GM23248 (cell line): Measurements from ENCODE around the gene GGACT. TPM values are rescaled to one million over a fixed set of nuclear protein-coding genes. Genes with fewer than 3 reads are reported as not detected.

Experiments used
- DNase-seq: peaks from one replicate; pipeline ENCODE4 v3.0.0-alpha.2; 2015
- H2AFZ ChIP-seq: fragments of 200-600 bp; sonication (generic); 2 replicates; pipeline ENCODE4 v1.6.1; 2016; ENCODE audit warnings: antibody characterized with exemption
- H3F3A ChIP-seq: fragments of 200-600 bp; sonication (generic); 2 replicates; pipeline ENCODE4 v1.6.1; 2016; ENCODE audit warnings: mild to moderate bottlenecking, antibody characterized with exemption, mixed run types; ENCODE audit not compliant: insufficient read depth
- H3K27ac ChIP-seq: fragments of 200-600 bp; sonication (generic); 2 replicates; pipeline ENCODE4 v1.5.1; 2016; ENCODE audit warnings: mild to moderate bottlenecking
- H3K27me3 ChIP-seq: fragments of 200-600 bp; sonication (generic); replicated peaks from 2 replicates; pipeline ENCODE4 v1.6.1; 2016; ENCODE audit warnings: mild to moderate bottlenecking; ENCODE audit not compliant: insufficient read depth
- H3K36me3 ChIP-seq: fragments of 200-600 bp; sonication (generic); 2 replicates; pipeline ENCODE4 v1.6.1; 2016; ENCODE audit warnings: low read depth, mild to moderate bottlenecking
- H3K4me1 ChIP-seq: fragments of 200-600 bp; sonication (generic); 2 replicates; pipeline ENCODE4 v1.6.1; 2016; ENCODE audit warnings: mild to moderate bottlenecking; ENCODE audit not compliant: insufficient read depth
- H3K4me2 ChIP-seq: fragments of 200-600 bp; sonication (generic); one replicate; pipeline ENCODE4 v1.6.1; 2016; ENCODE audit warnings: mild to moderate bottlenecking; ENCODE audit not compliant: unreplicated experiment
- H3K4me3 ChIP-seq: fragments of 200-600 bp; sonication (generic); 2 replicates; pipeline ENCODE4 v1.5.1; 2016; ENCODE audit warnings: mild to moderate bottlenecking
- H3K79me2 ChIP-seq: fragments of 200-600 bp; sonication (generic); 2 replicates; pipeline ENCODE4 v1.6.1; 2016; ENCODE audit warnings: mild to moderate bottlenecking; ENCODE audit not compliant: insufficient read depth
- H3K9ac ChIP-seq: fragments of 200-600 bp; sonication (generic); 2 replicates; pipeline ENCODE4 v1.6.1; 2016; ENCODE audit warnings: mild to moderate bottlenecking
- H3K9me2 ChIP-seq: fragments of 200-600 bp; sonication (generic); 2 replicates; pipeline ENCODE4 v1.6.1; 2016; ENCODE audit warnings: mixed run types, mild to moderate bottlenecking, moderate library complexity; ENCODE audit not compliant: insufficient read depth
- H3K9me3 ChIP-seq: fragments of 200-600 bp; sonication (generic); one replicate; pipeline ENCODE4 v1.6.1; 2017; ENCODE audit warnings: low read depth
- H4K20me1 ChIP-seq: fragments of 200-600 bp; sonication (generic); 2 replicates; pipeline ENCODE4 v1.6.0; 2016; ENCODE audit not compliant: insufficient read depth
- EZH2 ChIP-seq: fragments of 200-600 bp; sonication (generic); IDR thresholded peaks from 2 replicates; pipeline ENCODE4 v1.6.1; 2018; ENCODE audit warnings: antibody characterized with exemption, mild to moderate bottlenecking; ENCODE audit not compliant: insufficient read depth, poor library complexity, severe bottlenecking
- EZH2phosphoT487 ChIP-seq: fragments of 200-600 bp; sonication (generic); IDR thresholded peaks from 2 replicates; pipeline ENCODE4 v1.6.1; 2018; ENCODE audit warnings: antibody characterized with exemption, moderate library complexity, mild to moderate bottlenecking, low read depth; ENCODE audit not compliant: insufficient read depth
- WGBS, 2 experiments: methylation state at CpG; one replicate each; pipeline ENCODE4 v1.1.6; 2015 to 2017; ENCODE audit warnings: low lambda C conversion rate in 2 of 2, low coverage in 1 of 2; ENCODE audit errors: missing lambda C conversion rate in 2 of 2; 5-methylcytosine and 5-hydroxymethylcytosine counted together
- in situ Hi-C: fragments of 300-500 bp; cut with MboI; formaldehyde crosslinking; loops from 2 replicates; pipeline ENCODE4 v1.15.0; 2020
- polyA plus RNA-seq: library from polyadenylated mRNA; unstranded; fragments of >200 nt; fragmentation: Nextera tagmentation; extraction: Ambion mirVana; gene quantifications from 2 replicates; pipeline ENCODE4 v1.2.1, GENCODE V29; 2016
- total RNA-seq: library from RNA; depleted of rRNA; stranded (reverse); fragments of >200 nt; shearing (Covaris generic); gene quantifications from 2 replicates; pipeline ENCODE4 v1.2.3, GENCODE V29; 2014

GGACT gene
- total and polyA plus RNA-seq, 2 experiments from 2014 or later = 1.6 to 5.7 TPM

DNA sequence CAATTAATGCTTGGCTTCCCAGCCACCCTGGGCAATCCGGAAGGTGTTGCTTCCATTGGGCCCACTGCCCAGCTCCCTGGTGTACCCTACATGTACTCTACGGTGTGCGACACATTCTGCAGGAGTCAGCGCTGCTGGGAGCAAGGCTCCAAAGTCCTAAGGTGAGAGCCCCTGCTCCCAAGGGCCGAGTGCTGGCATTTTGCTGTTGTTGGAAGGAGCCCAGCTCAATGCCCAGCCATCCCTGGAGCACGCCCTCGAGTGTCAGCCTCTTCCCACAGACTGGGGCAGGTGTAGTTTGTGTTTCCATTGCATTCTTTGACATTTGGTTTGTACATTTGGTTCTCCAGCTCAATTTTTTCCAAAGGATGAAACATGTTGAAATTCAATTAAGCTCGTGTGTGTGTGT, 64.6 kb downstream of the GGACT start:
- no peak for DNase-seq
- Histone ChIP-seq H3K9ac (no peak overlapping the region), H2AFZ (no peak overlapping the region), H3K27ac (no peak overlapping the region), H3K36me3 (no peaks in the 10 kb centered on the region), H3K4me2 (no peak overlapping the region), H3K4me3 (no peak overlapping the region), H3K4me1 (no peaks in the 10 kb centered on the region), H3F3A (no peaks in the 10 kb centered on the region), H3K79me2 (no peaks in the 10 kb centered on the region), H3K9me3 (no peaks in the 10 kb centered on the region), H4K20me1 (no peaks in the 10 kb centered on the region), H3K9me2 (no peaks in the 10 kb centered on the region), H3K27me3 (no peaks in the 10 kb centered on the region)
- WGBS, 2 experiments = 84 to 87% methylated on average over 8 of the region's 8 CpGs
- TF ChIP-seq EZH2phosphoT487 (no peak), EZH2 (no peak)
- in situ Hi-C loops = loop anchor here (25.0 kb wide), 1 partner anchor 287 kb away; no protein-coding TSS in a partner anchor

DNA sequence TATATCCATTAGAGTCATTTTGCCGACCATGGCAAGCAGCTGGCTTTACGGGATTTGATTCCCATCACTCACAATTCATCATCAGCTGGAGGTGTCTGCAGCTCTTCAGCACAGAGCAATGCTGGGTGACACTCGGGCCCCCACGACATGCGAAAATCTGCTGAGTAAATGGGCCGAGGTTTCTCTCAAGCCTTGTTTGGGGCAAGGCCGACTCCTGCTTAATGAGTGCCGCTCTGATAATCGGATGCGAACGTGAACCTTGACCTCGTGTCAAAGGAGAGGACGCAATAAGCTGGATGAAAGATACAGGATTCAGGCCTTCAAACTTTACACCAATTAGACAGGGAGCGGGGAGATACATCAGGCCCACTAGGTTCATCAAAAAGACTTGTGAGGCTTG, 65.2 kb downstream of the GGACT start:
- no peaks in the 10 kb centered on the region for H3K27me3 ChIP-seq
- H3K27ac ChIP-seq = no peak overlapping the region
- no peaks in the 10 kb centered on the region for H3K4me1 ChIP-seq
- no peaks in the 10 kb centered on the region for H3K36me3 ChIP-seq
- in situ Hi-C loops = loop anchor here (25.0 kb wide), 1 partner anchor 286 kb away; no protein-coding TSS in a partner anchor
- no peaks in the 10 kb centered on the region for H3K79me2 ChIP-seq
- no peaks in the 10 kb centered on the region for H3K9me2 ChIP-seq
- H3K9ac ChIP-seq = no peak overlapping the region
- no peak overlapping the region for H3K4me3 ChIP-seq
- H3K9me3 ChIP-seq = no peaks in the 10 kb centered on the region
- no peak for DNase-seq
- no peak overlapping the region for H3K4me2 ChIP-seq
- 90 to 91% methylated on average over 14 of the region's 14 CpGs for WGBS, 2 experiments
- TF ChIP-seq EZH2phosphoT487 (no peak), EZH2 (no peak)
- H2AFZ ChIP-seq = no peak overlapping the region
- H3F3A ChIP-seq = no peaks in the 10 kb centered on the region
- no peaks in the 10 kb centered on the region for H4K20me1 ChIP-seq

DNA sequence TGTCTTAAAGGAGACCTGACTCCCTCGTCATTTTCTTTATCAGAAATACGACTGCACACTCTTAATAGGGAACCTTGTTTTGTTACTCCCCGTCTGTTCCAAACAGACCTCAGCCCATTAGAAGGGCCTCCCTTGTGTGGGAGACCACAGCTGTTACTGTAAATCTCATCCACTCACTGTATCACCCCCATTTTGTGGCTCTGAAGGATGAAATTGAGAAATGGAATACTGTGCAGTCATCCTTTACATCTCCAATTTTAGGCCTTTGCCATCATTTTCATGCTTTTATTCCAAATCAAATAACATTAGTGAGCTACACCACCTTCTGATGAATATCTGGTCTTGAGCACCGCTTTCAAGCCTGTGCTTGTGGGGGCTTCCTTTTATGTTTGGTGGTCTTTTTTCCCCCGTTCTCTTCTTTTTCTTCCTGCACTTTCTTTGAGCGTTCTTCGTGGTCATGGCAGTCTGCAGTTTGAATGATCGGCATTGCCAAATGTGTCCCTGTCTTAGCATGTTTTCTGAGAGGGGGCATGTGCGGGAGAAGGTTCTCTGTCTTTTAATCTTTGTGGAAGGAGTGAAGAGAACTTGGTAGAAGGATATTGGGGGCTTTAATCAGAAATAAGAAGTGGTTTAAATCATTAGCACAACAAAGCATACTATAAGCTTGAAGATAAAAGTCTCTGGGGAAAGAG, 65.8 kb downstream of the GGACT start:
- no peaks in the 10 kb centered on the region for H3K79me2 ChIP-seq
- no peaks in the 10 kb centered on the region for H3F3A ChIP-seq
- 97 to 98% methylated on average over 9 of the region's 9 CpGs for WGBS, 2 experiments
- H4K20me1 ChIP-seq = no peaks in the 10 kb centered on the region
- H3K36me3 ChIP-seq = no peaks in the 10 kb centered on the region
- no peak for DNase-seq
- H3K4me2 ChIP-seq = no peak overlapping the region
- H3K9ac ChIP-seq = no peak overlapping the region
- in situ Hi-C loops = loop anchor here (25.0 kb wide), 1 partner anchor 285 kb away; no protein-coding TSS in a partner anchor
- no peak overlapping the region for H2AFZ ChIP-seq
- H3K9me3 ChIP-seq = no peaks in the 10 kb centered on the region
- H3K27me3 ChIP-seq = no peaks in the 10 kb centered on the region
- no peak overlapping the region for H3K27ac ChIP-seq
- H3K4me3 ChIP-seq = no peak overlapping the region
- TF ChIP-seq EZH2 (no peak), EZH2phosphoT487 (no peak)
- H3K4me1 ChIP-seq = no peaks in the 10 kb centered on the region
- no peaks in the 10 kb centered on the region for H3K9me2 ChIP-seq

DNA sequence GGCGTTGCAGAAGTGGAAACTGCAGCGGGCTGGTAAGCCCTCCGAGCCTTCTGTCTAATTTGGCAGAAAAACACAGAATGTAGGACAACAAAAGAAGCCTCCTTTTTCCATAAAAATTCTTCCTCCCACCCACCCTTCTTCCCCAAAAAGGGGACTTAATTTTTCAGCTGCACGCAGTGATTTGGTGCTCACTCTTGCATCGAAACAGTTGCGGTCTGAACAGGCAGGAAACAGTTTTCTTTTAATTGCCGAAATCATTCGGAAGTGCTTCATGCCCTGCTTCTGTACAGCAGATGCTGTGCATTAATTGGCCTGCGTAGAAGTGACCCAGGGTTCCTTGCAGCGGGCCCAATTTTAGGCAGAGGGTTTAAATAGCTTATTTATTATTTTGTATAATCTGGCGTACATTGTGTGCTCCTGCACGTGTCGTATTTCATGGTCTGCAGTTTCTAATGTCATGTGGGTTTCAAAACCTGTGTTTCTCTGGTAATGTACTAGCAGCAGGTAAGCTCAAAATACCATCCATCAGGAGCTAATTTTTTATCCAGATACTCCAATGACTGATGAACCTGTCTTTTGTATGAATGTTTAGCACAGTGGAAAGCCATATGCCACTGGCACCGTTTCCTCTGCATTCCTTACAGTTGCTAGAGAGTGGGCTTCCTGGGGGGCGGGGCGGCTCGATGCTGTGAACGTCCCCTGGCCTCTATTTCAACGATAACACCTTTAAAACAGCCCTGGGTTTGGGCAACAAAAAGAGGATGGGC, 66.6 kb downstream of the GGACT start:
- WGBS, 2 experiments = 88 to 91% methylated on average over 19 of the region's 19 CpGs
- no peaks in the 10 kb centered on the region for H3K9me3 ChIP-seq
- no peak overlapping the region for H2AFZ ChIP-seq
- no peaks in the 10 kb centered on the region for H3K9me2 ChIP-seq
- H3K4me3 ChIP-seq = no peak overlapping the region
- no peaks in the 10 kb centered on the region for H3K36me3 ChIP-seq
- no peak for TF ChIP-seq EZH2
- TF ChIP-seq EZH2phosphoT487 = no peak
- no peak overlapping the region for H3K27ac ChIP-seq
- H4K20me1 ChIP-seq = no peaks in the 10 kb centered on the region
- H3K4me1 ChIP-seq = no peaks in the 10 kb centered on the region
- in situ Hi-C loops = loop anchor here (25.0 kb wide), 1 partner anchor 285 kb away; no protein-coding TSS in a partner anchor
- H3K9ac ChIP-seq = no peak overlapping the region
- H3K4me2 ChIP-seq = no peak overlapping the region
- no peaks in the 10 kb centered on the region for H3K79me2 ChIP-seq
- H3F3A ChIP-seq = no peaks in the 10 kb centered on the region
- no peaks in the 10 kb centered on the region for H3K27me3 ChIP-seq
- DNase-seq = no peak
